Measurements from ENCODE around the gene FTCDNL1.

DNA sequence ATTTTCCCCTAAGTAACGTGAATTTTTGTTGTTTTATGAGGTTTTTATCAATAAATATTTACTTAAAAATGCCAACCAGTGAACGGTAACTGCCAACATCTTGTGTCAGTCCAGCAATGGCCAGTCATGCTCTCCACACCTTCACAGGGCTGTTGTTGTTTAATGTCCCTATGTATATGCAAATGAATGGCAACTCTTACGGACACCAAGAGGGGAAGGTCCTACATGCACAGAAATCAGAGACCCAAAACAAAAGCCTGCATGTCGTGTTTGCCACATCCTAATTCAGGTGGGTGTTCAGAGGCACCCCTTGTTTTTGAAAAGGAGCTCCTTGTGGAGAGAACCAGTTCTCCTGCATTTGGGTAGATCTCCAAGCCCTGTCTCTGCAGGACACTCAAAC lies 4.8 kb upstream of the FTCDNL1 start:
- no peak for TF ChIP-seq ZNF274 (IDR thresholded peaks at IDR 0.05; ENCODE audit: low read depth, low read length)
- no peak for TF ChIP-seq SUZ12 (IDR thresholded peaks at IDR 0.05; ENCODE audit: extremely low read depth, insufficient read depth, insufficient read length)

Data from NT2/D1 (cell line).